HG03139 (cell line): ENCODE data around the gene RPL27A.
A peak's percentile ranks its signal among the peaks of the same experiment; 100 is the strongest.

Source experiments
- ATAC-seq: cut with Tn5 transposase; IDR thresholded peaks from one replicate; pipeline ENCODE4 v1.9.1; 2021; ENCODE audit not compliant: unreplicated experiment

Gene RPL27A

DNA sequence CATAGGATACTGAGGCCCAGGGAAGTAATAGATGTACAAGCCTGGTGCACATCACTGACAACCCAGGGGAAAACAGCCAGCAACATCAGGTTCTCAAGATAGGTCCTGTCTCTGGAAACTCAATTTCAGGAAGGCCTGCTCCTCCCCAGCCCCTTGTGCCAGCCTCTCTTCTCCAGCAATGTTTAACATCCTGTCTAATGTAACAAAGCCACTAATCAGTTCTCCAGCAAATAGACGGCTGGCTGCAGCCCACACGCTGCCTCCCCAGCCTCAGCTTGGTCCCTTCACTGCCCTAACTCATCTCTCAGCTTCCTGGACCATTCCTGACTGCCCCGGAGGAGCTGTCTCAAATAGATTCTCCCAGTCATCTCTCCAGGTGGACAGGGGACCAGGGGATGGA, 37.8 kb downstream of the RPL27A start:
- no peak for ATAC-seq

GRCh38 chr11:8720868-8721608, 38.4 kb downstream of the RPL27A start:
- no peak for ATAC-seq

DNA sequence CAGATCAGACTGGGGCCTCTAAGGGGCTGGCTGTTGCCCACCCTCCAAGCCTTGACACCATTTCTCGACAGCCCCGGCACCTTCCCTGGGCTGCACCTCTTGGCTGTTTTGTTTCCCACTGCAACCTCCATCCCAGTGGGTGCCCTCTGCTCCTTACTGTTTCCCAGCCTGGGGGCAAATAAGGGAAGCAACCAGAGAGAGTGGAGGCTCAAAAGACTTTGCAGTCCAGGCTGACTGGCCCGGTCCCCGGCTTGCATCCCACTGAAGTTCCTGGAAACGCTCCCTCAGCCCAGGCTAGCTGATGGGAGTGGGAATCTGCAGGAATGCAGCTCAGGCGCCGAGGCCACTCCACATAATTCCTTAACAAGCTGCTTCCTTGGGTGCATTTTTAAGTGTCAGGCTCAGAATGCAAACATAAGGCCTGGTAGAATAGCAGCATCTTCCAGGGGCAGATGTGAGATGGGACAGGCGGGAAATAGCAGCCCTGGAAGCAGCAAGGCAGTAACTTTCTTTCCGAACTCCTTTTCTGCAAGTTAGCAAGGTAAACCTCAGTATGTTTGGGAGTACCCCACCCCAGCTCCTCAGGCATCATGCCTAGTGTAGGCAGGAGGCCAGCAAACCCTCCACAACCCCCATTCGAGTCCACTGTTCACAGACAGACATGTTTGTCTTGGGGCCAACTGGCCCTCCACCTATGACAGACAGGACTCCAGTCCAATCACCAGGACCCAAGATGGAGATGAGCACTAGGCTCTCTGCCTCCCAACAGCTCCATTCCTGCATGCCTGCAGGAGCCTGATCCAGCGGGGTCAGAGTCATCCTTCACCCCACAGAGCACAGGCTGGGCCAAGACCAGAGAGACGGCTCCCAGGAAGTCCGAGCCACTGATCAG, 39.3 kb downstream of the RPL27A start:
- ATAC-seq = no peak

GRCh38 chr11:8722809-8723208, 40.2 kb downstream of the RPL27A start:
- ATAC-seq = no peak

- no peak for ATAC-seq
These were observed 41.1 kb downstream of the RPL27A start for GRCh38 chr11:8723711-8724110.

DNA sequence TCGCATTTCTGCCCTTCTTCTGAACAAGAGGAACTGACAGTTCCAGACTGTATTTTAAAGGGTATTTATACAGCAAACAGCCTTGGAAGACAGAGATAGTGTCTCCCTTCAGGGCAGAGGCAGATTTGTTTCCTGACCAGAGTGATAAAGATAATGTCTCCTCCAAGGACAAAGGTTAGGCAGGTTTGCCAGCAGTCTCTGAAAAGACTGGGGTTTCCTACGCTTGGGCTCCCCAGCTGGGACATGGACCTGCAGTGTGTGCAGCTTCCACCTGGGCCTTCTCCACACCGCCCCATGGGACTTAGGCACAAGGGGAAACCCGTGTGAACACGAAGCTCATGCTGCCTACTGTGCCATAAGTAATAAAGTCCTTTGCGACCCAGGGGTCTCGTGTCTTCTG, 42.1 kb downstream of the RPL27A start:
- ATAC-seq = no peak

DNA sequence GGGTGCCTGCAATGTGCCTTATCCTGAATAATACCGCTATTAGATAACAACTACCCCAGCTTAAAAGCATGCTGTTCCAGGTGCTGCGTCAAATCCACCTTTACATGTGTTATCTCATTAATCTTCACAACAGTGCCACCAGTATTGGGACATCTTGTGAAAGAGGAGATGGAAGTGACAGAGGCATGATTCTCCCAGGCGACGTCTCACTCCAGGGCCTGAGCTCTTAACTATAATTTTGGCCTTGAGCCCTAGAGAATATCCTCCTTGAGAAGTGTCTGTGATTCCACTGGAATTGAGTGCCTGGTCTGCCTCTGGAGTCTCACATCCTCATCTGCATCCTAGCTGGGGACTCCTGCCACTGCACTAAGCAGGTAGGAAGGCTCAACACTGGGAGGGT, 43.8 kb downstream of the RPL27A start:
- no peak for ATAC-seq

GRCh38 chr11:8728563-8728962, 46.0 kb downstream of the RPL27A start:
- no peak for ATAC-seq

GRCh38 chr11:8729067-8729466, 46.5 kb downstream of the RPL27A start:
- no peak for ATAC-seq

- ATAC-seq = no peak
These were observed 47.5 kb downstream of the RPL27A start for GRCh38 chr11:8729837-8730696.

DNA sequence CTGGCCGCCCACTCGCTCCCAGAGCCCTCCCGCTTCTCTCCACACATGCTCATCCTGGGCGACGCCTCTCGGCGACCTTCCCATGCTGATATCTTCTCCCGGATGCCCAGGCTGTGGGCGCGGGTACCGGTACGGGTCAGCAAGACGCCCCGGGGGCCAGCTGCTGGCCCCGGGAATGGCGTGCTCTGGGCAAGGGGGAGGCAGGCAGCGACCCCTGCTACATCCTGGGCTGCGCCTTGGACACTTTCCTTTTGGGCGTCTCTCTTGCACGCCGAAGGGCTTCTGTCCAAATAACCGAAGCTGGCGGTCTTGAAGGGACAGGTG, 48.1 kb downstream of the RPL27A start:
- no peak for ATAC-seq

- ATAC-seq = no peak
These were observed 49.2 kb downstream of the RPL27A start for GRCh38 chr11:8731647-8732323.

GRCh38 chr11:8732324-8732670, 49.7 kb downstream of the RPL27A start:
- peak; percentile 81 for ATAC-seq

GRCh38 chr11:8732748-8733241, 50.2 kb downstream of the RPL27A start:
- peak; percentile 3 for ATAC-seq

- ATAC-seq = no peak
These were observed 51.3 kb downstream of the RPL27A start for GRCh38 chr11:8733852-8734251.

DNA sequence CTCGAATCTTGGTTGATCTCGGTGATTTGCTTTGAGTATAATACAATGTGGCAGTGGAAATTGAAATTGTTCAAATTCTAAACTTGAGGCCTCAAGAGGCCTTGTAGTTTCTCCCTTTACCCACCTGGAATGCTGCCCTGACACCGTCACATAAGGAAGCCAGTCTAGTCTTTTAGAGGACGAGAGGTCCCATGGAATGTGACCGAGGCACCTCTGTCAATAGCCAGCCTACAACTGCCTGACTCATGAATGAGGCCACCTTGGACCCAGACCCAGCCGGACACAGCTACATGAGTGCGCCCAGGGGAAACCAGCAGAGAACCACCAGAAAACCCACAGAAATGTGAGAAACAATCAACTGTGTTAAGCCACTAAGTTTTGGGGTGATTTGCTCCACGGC, 52.5 kb downstream of the RPL27A start:
- no peak for ATAC-seq

- ATAC-seq = no peak
These were observed 56.8 kb downstream of the RPL27A start for GRCh38 chr11:8739309-8739793.
